ENCODE results near the gene TGIF2. TPM values are rescaled to one million over a fixed set of nuclear protein-coding genes. Genes with fewer than 3 reads are reported as not detected.

TGIF2 gene
- total and polyA plus RNA-seq, 2 of the 4 experiments (the other 2 are of a cell fraction): 9.7 to 12.7 TPM

DNA sequence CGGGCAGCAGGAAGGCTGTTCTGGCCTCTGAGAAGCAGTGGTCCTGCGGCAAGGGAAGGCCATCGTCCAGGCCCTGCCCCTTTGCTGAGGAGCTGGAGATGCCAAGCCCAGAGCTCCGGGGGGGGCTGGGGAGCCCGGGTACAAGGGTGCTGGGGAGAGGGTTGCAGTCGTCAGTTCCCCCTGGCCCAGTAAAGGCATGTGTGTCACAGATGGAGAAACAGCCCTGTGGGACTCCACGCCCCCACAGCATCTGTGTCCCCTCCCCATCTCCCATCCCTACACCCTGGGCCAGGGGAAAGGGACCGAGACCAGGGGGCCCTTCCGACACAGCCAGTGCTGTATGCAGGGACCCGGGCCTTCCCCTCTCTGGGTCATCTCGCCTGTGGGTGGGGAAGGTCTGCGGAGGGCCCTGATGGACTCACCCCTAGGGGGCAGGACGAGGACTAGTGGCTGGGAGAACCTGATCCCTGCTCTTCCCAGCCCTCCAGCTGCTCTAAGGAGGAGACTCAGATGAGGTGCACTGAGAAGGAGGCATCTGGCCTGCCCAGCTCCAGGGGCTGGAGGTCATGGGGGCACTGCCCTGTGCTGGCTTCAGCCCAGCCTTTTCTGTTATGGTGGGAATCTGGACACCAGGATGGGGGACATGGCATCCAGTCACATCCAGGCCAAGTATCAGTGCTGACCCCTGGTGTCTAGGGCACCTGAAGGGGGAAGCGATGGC is 31.5 kb upstream of the TGIF2 start (continued):
- TF ChIP-seq MAZ (IDR thresholded peaks at IDR 0.05; ENCODE audit: borderline replicate concordance, low read depth, low read length) (peak; percentile 64; the same call in 1 of the 2 replicates), NFE2L2 (IDR thresholded peaks at IDR 0.05; ENCODE audit: low read depth, low read length) (no peak), RFX5 (IDR thresholded peaks at IDR 0.05; ENCODE audit: low read depth, low read length) (no peak)

DNA sequence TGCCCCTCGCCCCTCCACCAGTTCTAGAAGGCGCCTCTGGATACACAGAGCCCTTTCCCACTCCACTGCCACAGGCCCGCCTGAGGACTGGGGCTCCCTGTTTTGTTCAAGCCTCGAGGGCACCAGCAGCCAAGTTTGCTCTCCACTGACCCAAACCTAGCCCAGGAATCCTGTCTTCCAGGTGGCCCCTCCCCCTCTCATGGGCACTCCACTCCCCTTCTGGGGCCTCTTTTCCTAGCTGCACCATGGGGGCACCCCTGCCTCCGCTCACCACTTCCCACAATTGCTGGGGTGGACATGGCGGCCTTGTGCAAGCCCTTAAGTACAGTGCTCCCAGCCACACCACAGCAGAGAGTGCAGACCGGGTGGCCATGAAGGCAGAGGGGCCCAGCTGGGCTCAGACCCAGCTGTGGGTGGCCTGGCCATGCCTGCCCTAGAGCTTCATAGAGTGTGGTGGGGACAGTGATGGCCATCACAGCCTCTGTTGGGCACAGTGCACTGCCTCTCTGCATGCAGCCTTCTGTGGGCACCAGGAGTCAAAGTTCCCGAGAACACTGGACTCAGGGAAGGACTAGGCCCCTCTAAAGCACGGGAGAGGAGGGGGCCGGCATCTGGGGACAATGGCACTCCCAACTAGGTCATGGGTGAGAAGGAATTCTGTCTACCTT is 30.7 kb upstream of the TGIF2 start:
- Histone ChIP-seq H3K4me2 (ENCODE audit: low read depth, low read length) (peak overlapping the region; percentile 79), H4K91ac (ENCODE audit: insufficient read depth, low read depth, low read length) (peak overlapping the region; percentile 98; the same call in 1 of the 2 replicates), H3K4me1 (ENCODE audit: control insufficient read depth, insufficient read depth, low read length) (peaks cover 27% of the 10 kb centered on the region), H2BK120ac (ENCODE audit: low read depth, low read length) (no peak overlapping the region), H3K9me1 (ENCODE audit: insufficient read depth, low read length) (peaks cover 20% of the 10 kb centered on the region), H3K36me3 (ENCODE audit: control insufficient read depth, insufficient read depth, low read length) (peaks cover 29% of the 10 kb centered on the region), H3K9ac (ENCODE audit: low read depth, low read length) (peak overlapping the region; percentile 99), H2BK5ac (ENCODE audit: low read depth, low read length, poor library complexity, severe bottlenecking) (peak overlapping the region; percentile 99), H3K79me1 (ENCODE audit: low read depth in 1 of 2, low read length in 2 of 2) (peaks cover 23 to 67% of the 10 kb centered on the region in 2 experiments; a peak in 3 of 4 replicates), H2AK9ac (replicated peaks; ENCODE audit: low read depth, low read length, poor library complexity) (peak overlapping the region; percentile 100), H2BK20ac (ENCODE audit: low read depth, low read length) (no peak overlapping the region), H3K4ac (ENCODE audit: low read depth, low read length) (peak overlapping the region; percentile 99), H2BK15ac (ENCODE audit: low read depth, low read length) (no peak overlapping the region), H3K56ac (ENCODE audit: extremely low read depth, insufficient read depth, low read length) (peak overlapping the region; percentile 96; the same call in 1 of the 2 replicates), H3K23ac (ENCODE audit: low read depth, low read length) (peak overlapping the region; percentile 83; the same call in 1 of the 2 replicates), H3K14ac (replicated peaks; ENCODE audit: low read depth, low read length) (peak overlapping the region; percentile 100), H4K5ac (ENCODE audit: low read depth, low read length) (no peak overlapping the region; the same call in 1 of the 2 replicates), H4K8ac (ENCODE audit: low read depth in 2 of 2, low read length in 2 of 2) (peak overlapping the region; percentile 97 to 99; a peak in 3 of 4 replicates), H4K20me1 (ENCODE audit: insufficient read depth, low read length) (peaks cover 63% of the 10 kb centered on the region), H3K18ac (ENCODE audit: low read depth, low read length) (peak overlapping the region; percentile 14), H2AFZ (replicated peaks; ENCODE audit: low read length, poor library complexity) (peak overlapping the region; percentile 64), H3K4me3 (ENCODE audit: insufficient read depth, low read depth, low read length) (peak overlapping the region; percentile 89), H2AK5ac (ENCODE audit: low read depth, low read length) (peak overlapping the region; percentile 100), H3K9me3 (ENCODE audit: control insufficient read depth, insufficient read depth, low read length) (no peaks in the 10 kb centered on the region), H3K27me3 (ENCODE audit: control insufficient read depth, insufficient read depth, low read length) (no peaks in the 10 kb centered on the region), H3K27ac (ENCODE audit: insufficient read depth, low read length) (peak overlapping the region; percentile 99)
- no TSS peak for BruUV-seq (replicated peaks)
- no peak for ATAC-seq (ENCODE audit: low read depth)
- dilution Hi-C loops (cut with HindIII; ENCODE audit: low sequenced_read_pairs, unreplicated experiment): no loop called here
- TF ChIP-seq BHLHE40 (IDR thresholded peaks at IDR 0.05; ENCODE audit: low read depth, low read length): no peak
- TF ChIP-seq CEBPB (IDR thresholded peaks at IDR 0.05; ENCODE audit: low read depth, low read length): no peak
- ChIA-PET POLR2A (ENCODE audit: unreplicated experiment) (interaction anchor here (0.5 to 0.6 kb wide), 2 partner anchors 14 to 25 kb away, joined by 3 to 4 read pairs; no protein-coding TSS in a partner anchor), CTCF (interaction anchor here (0.6 to 0.8 kb wide), 2 partner anchors 15 to 203 kb away, joined by 3 read pairs; partner anchors contain the start of gene NDRG3)
- intact Hi-C loops (cut with micrococcal nuclease): loop anchor here (5.0 kb wide), 1 partner anchor 330 kb away; no protein-coding TSS in a partner anchor
- 85% methylated on average over 4 of the region's 10 CpGs; no CpG with 5 or more reads in 1 of the 2 experiments for WGBS, 2 experiments (ENCODE audit: extremely low coverage in 2 of 2, insufficient read length in 1 of 2)
- DNase-seq: no peak
- in situ Hi-C loops (cut with MboI; ENCODE audit: low sequenced_read_pairs): no loop called here

Measured in IMR-90 (cell line).